TTC549 (cell line): ENCODE data around the gene FADS3.

Source experiments
- FAIRE-seq: peaks from 2 replicates; lab custom pipeline; 2012; peaks lifted over from hg19 to GRCh38; lab: Jason Lieb, UNC

The FADS3 gene

DNA sequence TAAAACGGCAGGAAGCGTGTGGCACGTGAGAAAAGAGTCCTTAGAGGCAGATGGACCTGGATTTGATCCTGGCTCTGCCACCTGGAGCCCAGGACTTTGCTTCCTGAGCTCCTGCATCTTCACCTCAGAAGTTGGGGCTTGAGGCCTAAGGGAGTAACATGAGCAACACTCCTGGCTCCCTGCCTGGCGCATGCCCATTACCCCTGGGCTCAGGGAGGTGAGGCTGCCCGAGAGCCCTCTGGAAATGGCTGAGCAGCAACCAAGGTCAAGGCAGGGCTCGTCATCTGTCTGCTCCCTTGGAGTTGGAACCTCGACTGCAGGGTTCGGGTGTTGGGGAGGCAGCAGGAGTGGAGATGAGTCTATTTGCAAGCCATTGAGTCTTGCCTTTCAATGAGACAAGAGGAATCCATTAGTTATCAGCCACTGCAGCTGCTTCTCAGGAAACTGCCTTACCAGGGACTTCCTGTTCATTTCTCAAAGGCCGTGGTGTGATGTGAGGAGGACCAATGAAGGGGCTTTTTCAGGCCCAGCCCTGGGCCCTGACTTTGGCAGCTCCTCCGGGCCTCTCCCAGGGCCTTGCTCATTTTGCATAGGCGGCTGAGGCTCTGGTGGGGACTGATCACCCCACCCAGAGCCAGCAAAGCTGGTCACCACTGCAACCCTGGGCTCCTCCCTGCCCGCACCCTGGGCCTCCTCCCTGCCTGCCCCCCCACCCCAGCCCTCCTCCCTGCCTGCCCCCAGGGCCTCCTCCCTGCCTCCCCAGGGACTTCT is 56.9 kb downstream of the FADS3 start:
- no peak for FAIRE-seq

GRCh38 chr11:61833926-61834277 is 57.4 kb downstream of the FADS3 start:
- FAIRE-seq = no peak

- no peak for FAIRE-seq
Measured at GRCh38 chr11:61833471-61833870, 57.9 kb downstream of the FADS3 start.

DNA sequence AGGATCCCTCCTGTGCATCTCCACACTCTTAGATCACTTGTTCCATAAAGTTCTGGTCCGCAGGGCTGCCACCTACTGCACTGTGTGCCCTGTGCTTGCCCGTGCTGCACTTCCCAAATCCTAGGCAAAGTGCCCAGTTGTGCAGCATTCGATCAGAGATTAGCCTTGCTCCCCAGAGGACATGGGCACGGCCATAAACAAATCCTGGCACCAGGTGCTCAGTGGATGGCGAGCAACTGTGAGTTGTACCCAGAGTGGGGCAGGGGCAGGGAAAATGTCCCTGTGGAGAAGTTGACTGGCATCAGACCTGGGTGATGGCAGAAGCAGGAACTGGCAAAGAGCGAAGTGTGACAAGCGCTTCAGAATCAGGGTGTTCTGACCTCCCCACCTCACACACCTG is 58.6 kb downstream of the FADS3 start:
- FAIRE-seq = no peak

DNA sequence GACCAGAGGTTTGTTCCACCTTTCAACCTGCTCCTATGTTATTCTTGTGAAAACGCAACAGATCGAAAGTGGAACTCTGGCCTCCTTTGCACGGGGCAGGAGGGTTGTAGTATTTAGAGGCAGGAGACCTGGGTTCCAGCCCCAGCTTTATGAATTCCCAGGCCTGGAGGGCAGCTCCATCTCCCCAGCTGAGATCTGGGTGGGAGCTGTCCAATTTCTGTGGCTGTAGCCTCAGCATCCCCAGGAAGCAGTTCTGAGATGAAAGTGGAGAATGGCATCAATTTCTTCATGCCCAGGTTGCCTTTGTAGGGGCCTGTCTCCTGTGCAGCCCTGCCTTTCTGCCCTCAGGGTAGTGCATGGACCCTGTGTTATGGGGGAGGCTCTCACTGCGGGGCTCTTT is 59.1 kb downstream of the FADS3 start:
- FAIRE-seq = no peak

DNA sequence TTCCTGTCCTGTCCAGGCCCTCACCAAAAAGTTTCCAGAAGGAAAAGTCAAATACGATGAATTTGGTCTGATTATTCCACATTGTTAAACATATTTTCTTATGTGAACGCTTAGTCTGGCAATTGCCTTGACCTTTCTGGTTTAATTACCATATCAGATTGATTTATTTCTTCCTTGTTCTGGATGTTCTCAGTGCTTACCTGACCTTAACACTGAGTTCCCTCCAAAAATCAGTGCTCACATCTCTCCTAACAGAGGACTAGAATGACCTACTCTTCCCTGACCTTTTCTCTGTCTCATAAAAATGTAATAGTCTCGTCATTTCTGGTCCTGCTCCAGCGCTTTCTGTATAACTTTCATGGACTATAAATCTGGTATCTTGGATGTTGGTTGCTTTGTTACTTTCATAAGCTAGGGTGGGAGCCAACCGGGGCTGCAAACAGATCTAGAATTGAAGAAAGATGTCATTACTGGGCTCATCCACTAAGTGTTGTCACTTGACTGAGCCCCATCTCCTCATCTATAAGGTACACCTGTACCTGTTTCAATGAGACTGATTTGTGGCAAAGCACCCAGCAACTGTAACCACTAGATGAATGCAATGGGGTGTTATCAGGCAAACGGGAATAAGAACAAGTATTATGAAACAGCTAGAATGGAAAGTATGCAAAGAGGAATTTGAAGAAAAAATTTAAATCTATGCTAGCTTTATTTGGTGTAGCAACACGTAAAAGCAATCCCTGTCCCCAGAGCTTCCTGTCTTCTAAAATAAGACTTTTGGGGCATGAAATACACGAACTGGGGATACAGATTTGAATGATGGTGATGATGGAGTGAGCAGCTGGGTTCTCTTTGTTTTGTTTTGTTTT is 60.9 kb downstream of the FADS3 start:
- FAIRE-seq = no peak

DNA sequence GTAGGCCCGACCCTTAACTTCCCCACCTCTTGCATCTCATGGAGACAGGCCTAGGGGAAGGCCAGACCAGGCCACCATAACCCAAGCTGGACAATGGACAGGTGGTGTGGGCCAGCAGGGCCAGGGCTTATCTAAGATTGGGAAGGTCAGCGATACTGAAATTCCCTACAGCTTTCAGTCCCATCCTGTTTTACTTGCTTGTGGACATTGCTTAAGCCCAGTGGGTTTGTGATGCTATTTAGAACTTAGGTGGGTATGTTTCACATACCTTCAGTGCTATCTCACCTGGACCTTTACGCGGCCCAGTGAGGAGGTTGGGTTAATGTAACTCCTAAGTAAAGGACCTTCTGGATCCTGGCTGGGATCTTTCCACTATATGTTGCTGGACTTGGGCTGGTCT is 61.5 kb downstream of the FADS3 start:
- FAIRE-seq = no peak

- FAIRE-seq = no peak
Measured at GRCh38 chr11:61828629-61829407, 62.5 kb downstream of the FADS3 start.

GRCh38 chr11:61828379-61828628 is 63.0 kb downstream of the FADS3 start:
- no peak for FAIRE-seq

DNA sequence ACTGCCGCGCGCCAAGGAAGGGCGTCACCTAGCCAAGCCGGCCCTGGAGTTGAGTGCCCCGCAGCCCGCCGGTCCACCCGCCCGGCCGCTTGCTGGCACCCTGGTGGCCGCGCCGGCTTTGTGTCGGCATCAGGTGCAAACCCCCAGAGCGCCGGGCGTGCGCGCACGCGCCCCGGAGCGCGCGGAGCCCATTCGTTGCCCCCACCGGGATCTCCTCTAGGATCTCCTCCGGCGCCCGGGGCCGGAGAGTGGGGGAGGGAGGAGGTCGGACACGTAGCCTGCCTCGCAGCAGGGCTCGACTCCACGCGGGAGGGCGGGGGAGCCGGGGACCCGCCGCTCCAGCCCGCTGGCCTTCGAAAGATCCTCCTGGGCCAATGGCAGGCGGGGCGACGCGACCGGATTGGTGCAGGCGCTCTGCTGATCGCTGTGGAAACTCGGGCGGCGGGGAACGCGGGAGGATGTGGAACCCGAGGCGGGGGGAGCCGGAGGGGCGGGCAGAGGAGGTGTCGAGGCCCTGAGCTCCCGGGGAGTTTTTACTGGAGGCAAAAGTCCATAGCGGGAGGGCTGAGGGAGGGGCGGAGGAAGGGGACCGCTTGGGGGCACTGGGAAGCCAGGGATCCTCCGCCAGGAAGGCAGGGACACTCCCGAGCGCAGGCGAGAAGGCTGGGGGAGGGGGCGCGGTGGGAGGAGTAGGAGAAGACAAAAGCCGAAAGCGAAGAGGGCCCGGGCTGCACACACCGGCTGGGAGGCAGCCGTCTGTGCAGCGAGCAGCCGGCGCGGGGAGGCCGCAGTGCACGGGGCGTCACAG is 63.6 kb downstream of the FADS3 start, which contains the start of gene FADS2:
Gene FADS2, plus strand, starts transcription at position 730 of the 808 bp plus-strand sequence. CDS start 91 bp downstream, outside the sequence.
- no peak for FAIRE-seq

DNA sequence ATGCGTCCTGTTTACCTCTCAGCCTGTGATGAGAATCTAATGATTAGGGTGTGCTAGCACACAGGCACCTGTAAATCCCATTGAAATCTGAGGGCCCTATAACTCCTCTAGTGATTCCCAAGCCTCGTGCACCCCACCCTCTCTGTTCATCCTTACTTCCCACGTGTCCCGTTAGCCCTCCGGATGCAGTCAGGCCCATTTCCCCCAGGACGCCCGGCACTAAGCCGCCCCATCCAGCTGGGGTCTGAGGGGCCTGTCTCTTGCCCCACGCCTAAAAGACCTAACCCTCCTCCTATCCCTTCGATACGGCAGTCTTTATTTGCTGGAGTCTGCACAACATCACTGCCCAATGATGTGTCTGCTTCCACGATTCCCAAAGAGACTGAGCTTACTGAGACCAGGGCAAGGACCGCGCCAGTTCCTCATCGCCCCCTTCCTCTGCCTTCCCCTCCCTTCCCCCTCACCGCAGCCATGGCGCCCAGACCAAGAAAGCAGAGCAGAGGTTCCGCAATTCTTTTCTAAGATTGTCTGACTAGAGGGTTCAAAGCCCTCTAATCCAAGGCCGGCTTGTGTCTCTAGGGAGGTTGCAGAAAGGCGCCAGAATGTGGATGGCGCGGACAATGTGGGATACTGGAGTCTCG is 64.3 kb downstream of the FADS3 start:
- FAIRE-seq = no peak
